Measurements from ENCODE around the gene SFXN2.
"Not testable (repeated sequence)": the region's sequence is repeated elsewhere in the genome, so short reads cannot be mapped to it uniquely, and the experiment has no call there.

The SFXN2 gene, protein sequence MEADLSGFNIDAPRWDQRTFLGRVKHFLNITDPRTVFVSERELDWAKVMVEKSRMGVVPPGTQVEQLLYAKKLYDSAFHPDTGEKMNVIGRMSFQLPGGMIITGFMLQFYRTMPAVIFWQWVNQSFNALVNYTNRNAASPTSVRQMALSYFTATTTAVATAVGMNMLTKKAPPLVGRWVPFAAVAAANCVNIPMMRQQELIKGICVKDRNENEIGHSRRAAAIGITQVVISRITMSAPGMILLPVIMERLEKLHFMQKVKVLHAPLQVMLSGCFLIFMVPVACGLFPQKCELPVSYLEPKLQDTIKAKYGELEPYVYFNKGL

DNA sequence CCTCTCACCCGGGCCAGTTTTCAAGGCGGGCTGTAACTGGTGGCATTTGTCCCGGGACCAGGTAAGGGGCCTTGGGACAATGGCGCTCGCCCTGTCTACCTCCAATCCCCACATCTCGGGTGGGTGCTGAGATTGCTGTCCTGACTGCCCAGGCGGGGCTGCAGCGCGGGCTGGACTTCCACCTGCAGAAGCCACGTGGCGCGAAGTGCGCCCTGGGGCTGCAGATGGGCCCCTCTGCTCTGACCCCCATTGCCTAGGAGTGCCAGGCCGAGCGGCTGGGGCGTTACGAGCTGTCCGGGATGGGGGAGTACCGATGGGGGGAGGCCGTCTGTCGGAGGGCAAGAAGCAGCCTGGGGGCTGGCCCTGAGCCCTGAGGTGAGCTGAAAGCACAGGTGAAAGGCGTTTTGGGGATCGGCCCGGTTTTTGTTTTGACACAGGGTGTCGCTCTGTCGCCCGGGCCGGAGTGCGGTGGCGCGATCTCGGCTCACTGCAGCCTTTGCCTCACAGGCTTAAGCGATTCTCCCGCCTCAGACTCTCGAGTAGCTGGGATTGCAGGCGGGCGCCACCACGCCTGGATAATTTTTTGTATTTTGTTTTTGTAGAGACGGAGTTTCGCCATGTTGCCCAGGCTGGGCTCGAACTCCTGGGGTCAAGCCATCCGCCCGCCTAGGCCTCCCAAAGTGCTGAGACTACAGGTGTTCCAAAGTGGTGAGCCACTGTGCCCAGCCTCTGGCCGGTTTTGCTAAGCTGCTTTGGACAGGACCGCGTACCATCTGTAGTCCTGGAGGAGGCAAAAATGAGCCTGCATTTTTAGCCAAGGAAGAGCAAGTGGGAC, at the start of gene SFXN2:
TSS of gene SFXN2 (plus strand) at position 16 of the 835 bp plus-strand sequence. CDS start 12,001 bp downstream, outside the sequence.
- peak; percentile 70 for DNase-seq

DNA sequence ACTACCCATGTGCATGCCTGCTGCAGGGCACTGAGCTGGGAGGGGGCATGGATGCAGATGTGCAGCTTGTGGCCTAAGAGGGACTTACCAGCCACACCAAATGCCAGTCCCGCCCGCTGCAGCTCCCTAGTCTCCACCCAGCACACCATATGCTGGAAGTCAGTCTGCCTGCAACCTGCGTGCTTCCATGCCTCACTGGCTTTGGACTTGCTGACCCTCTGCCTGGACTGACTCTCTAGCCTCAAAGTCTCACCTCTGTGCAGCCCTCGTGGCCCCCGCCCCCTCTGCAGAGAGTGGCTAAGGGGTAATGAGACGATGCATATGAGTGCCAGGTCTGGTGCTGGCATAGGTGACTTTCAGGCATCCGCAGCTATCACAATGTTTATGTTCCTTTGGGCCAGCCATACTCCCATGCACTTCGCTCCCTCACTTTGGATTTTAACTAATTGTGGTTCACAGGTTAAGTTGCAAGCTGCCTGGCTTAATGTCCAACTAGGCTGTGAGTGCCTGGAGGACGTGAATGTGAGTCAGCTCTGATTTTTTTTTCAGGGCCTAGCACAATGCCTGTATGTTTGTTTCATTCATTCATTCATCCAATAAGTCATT, 48.4 kb upstream of the SFXN2 start:
- DNase-seq, result no peak

DNA sequence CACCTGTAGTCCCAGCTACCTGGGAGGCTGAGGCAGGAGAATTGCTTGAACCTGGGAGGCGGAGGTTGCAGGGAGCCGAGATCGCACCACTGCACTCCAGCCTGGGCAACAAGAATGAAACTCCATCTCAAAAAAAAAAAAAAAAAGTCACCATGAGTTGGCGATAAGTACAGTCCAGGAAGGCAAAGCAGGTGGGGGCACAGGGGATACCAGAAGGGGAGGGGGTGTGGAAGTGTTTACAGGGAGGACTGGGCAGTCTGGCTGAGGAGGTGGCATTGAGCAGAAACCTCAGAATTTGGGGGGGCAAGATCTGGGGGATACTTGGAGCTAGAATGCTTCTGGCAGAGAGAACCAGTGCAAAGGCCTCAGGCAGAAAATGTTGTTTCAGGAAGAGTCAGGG, 47.0 kb upstream of the SFXN2 start:
- DNase-seq, result not testable (repeated sequence)

DNA sequence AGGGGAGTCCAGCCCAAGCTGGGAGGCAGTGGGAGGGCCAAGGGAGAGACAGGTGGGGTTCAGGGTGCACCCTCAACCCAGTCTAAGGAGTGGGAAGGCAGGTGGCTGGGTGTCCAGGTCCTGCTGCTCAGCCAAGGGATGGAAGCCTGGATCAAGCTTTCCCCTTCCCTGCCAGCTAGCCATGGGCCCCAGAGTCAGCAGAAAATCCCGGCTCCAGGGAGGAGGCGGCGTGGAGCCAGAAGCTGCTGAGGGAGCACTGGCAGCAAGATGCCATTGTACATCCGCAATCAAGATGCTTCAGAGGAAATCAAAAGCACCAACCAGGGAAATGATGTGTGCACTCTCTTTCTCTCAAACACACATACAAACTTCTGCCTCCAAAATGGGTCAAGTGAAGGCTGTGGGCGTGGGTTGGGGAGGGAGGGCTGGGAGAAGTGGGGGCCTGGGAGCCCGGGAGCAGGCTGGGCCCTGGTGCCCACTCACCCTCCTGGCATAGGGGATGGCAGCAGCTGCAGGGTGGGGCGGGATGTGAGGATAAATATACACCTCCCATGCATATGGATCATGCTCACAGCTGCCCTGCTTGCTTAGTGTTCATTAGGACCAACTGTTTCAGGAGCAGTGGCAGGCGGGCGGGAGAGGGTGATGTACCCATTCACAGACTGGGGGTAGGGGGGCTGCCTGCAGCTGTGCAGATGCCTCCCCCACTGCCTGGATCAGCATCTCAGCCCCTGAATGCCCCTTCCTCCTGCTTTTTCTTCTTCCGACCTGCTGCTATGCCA, 45.9 kb upstream of the SFXN2 start:
- DNase-seq, result no peak

DNA sequence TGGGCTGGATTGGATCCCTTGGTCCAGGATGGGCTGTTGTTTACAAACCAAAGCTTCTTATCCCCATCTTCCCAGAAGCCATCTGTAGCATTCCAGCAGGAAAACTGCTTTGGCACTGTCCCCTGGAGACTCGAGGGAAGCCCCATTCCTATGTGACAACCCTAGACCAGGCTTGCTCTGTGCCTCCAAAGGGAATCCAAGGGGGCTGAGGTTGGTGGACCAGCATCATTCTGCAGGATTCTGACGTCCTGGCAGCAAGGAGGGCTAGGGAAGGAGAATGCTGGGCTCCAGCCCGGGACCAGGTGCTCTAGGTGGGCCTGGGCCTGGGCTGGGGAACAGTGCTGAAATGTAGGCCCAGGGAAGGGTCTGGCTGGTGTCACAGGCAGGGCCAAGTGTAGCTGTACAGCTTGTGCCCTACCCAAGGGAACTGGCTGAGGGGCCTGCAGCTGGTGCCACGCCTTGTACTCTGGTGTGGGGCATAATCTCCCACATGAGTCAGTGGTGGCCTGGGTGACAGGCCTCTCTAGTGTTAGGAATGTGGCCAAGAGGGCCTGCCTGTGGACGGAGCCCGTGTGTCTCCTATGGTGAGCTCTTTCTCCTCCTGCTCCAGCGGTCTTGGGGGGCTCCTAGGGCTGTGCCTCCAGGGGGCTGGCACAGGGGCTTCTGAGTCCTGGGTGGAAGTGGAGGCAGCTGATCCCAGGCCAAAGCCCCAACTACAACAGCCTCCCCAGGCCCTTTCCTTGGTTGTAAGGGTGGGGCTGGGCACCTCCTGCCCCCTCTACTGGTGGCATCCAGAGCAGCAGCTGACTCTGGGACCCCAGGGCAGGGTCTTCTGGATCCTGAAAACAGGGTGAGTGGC, 45.0 kb upstream of the SFXN2 start:
- no peak for DNase-seq

DNA sequence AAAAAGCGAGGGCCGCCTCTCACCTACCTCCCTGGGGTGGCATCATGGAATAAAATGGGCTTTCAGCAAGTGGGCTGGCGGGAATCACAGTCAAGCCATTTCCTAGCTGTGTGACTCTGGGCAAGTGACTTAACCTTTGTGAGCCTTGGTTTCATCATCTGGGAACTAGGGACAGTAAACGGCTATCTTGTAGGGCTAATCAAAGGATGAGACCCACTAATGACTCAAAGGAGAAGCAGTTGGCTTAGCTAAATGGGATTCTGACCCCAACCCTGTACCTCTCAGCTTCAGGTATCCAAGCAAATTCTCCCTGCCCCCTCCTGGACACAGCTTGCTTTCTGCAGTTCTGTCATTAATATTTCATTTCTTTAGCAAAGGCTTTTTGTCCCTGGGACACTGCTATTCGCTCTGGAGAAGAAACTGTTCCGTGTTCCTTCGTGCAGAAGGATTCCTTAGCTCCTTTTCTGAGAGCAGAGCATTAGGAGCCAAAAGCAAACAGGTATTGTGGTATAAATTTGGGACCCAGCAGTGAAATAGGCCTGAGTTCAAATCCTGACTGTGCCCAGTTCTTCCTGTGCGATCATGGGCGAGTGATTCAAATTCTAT, 44.3 kb upstream of the SFXN2 start:
- no peak for DNase-seq

DNA sequence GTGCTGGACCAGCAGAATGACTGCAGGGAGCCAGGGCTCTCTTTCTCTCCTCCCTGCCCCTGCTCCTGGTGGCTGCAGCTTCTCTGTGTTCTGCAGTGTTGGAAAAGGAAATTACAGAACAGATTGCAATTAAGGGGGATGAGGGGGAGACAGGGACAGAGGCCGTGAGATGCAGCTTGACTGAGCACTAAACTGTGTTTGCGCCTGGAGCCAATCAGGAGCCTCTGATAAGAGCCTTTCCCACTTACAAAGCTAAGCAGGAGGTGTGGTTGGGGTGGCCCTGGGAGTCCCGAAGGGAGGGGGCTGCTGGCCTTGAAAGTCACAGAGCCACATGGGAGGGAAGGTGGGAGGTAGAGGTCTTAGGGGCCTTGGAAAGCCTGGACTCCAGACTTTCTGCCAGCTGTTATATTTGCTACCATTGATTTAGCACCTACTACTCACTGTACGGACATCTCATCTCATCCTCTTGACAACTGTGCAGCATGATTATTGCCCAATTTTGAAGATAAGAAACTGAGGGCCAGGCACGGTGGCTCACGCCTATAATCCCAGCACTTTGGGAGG, 43.5 kb upstream of the SFXN2 start:
- DNase-seq, result no peak

DNA sequence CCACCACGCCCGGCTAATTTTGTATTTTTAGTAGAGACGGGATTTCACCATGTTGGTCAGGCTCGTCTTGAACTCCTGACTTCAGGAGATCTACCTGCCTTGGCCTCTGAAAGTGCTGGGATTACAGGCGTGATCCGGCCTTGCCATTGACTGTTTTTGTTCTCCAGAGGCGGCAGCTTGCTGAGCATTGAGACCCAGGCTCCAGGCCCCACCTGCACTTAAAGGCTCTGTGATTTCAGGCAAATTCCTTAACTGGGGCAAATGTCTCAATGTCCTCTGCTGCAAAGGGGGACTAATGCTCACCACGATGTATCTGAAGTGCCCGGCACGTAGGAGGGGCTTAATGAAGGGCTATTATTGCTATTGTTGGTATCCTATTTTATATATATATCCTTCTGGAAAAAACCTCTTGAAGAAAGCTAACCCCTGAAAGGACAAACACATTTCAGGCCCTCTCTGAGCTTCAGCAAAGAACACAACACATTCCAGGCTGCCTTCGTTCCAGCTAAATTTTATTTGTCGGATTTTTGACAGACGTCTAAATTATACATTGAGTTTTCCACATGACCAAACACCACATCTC, 41.1 kb upstream of the SFXN2 start:
- no peak for DNase-seq

DNA sequence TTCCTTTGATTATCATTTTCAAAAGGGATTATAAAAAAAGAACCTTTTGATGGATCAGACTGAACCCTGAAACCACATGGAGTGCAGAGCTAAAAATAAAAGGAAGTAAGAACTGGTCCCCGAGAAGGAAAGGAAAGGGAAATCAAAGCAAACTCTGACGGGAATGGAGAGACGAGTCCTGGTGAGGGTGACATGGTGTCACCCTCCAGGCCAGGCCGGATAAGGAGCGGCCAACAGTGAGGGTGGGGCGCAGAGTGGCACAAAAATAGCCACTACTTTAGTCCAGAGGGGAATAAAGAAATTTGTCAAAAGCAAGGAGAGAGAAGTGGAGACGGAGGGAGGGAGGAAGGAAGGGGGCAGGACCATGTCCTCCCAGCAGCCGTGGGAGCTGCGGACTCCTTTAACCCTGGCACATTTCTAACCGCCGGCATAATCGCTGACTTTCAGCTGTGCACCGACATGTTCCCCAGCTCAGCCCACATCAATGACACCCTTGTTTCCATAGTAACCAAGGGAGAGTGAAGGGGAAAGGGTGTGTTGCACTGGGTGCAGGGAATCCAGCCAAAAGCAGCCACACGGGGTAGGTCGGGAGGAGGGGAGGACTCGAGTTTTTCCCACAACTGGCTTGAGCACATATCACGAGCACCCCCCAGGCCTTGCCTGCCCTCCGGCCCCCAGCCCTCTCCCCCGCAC, 40.5 kb upstream of the SFXN2 start:
- DNase-seq, result peak; percentile 76

DNA sequence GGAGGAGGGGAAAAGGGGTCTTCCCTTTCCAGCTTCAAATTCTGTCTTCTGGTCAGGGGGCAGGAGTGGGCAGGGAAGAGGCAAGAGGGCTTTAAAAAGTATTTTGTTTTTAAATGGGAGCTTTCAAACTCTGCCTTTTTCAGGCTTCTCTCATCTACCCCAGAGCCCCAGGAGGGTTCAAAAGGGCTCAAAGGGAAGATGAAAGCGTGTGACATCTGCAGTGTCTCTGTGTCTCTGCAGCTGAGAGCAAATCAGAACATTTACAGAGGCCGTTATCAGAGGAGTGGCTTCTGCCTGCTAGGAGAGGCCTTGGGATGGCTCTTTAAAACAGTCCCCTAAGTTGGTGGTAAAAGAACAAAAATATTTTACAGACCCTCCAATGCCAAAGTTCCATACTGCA, 39.9 kb upstream of the SFXN2 start:
- no peak for DNase-seq

DNA sequence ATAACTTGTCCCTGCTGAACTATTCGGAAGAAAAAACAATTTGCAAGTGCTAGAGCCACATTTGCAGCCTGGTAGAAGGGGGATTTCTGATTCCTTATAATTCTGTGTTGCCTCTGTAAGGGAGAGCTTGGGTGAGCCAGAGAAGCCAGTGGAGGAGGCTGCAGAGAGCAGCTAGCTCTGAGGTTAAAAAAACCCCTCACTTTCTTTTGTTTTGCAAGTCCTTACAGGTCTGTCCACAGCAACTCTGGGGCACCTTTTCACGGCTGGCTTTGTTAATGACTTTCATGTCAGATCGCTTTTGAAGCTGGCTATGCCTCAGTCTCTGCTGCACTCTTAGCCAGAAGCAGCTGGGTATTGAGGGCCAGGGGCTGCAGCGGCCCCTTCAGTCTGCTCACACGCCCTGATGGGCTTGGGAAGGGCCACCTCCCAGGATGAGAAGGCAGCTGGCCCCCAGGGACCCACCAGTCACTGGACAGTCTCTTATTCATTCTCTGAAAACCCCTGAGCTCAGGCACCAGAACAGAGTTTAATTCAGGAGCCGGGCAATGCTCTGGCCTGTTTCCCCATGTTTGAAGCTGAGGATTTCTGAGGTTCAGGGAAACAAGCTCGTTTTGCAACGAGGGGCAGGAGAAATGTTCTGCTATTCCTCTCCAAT, 39.3 kb upstream of the SFXN2 start:
- DNase-seq, result no peak

DNA sequence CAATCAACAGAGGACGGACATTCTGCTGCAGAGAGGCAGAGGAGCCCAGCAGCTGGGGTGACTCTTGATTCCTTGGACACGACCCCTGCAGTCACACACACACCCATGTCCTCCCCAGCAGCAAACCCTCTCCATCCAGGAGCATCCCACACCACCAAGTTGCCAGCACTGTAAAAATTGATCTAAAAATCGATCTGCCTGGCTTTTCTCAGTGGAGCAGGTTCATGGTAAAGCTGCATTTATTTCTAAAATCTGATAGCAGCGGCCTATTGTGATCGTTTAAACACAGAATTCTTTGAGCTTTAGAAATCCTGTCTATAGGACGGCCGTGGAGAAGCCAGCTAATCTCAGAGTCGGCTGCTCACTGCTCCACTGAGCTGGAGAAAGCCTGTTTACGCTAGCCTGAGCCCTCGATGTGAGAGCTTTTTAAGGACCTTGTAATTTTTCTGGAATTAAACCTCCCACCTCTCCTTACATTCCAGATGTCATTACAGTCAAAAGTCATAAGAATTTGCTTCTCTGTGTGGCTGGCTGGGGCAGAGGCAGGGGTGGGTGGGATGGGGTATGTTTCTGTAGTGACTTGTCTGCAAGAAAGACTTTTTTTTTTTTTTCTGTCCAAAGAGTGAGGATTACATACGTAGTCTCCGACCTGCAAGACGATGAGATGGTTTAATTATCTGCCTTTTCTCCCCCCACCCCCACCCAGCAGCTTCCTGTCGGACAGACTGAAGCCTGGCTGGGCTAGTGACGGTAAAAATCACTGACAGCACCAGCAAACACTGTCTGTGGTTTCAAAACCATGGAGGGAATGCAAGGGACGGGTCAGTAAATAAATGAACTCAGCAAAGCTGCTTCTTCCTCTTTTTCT, 38.5 kb upstream of the SFXN2 start:
- DNase-seq, result no peak

DNA sequence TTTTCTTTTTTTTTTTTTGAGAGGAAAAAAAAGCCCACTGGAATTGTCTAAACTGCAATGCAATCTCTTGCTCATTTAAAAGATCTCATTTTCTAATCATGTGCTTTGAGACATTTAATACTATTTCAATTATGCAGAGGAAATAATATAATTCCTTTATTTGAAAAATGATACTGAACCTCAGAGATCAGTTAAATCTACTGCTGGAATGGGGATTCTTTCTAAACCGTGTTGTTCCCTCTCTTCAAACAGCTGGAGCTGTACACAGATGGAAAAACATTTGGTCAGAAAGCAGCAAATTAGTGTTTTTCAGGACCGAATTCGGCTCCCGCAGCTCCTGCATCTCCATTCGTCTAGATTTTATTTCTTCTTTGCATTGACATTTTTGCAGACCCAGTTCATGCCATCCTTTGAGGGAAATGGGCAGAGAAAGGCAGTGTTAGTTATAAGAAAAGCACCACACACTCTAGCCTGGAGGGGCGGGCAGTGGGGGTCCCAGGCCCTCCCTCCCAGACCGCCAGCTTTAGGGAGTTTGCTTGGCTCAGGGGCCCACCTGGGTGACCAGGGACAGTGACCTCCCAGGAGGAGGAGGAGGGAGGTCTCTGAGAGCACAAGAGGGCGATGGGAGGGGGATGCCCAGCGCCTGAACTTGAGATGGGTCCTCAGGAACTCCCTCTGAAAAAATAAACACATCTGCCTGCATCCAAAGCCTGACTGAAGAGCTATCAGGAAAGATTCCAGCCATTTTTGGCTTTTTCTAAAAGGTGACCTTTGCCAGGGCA, 37.7 kb upstream of the SFXN2 start:
- no peak for DNase-seq

DNA sequence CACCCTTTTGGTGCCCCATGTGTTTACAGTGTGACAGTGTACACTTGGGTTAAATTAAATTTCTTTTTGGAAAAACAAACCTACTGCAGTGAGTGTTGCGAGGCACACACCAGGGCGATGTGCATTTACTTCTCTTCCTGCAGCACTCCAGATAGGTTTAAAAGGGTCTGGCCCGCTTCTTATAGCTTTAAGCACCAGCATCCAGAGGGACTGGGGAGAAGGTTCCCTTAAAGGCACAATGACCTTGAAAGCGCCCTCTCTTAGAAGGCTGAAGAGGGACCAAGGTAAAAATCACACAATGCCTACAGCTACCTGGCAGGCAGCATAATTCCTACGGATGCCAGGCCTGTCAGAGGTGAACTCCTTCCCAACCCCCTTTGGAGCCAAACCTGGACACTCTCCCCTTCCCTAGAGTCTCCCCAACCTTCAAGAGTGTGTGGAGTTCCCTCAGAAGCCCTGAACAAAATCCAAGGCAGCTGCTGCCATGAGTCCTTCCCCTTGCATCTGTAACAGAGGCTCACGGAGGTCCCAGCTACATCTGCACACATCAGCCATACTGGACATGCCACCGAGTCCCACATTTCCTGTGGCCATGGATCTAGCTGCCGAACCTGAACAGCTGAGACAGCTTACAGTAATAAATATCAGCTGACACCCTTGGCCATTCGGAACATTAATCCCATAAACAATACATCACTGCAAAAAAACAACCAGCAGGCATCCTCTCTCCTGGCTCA, 36.9 kb upstream of the SFXN2 start:
- no peak for DNase-seq

DNA sequence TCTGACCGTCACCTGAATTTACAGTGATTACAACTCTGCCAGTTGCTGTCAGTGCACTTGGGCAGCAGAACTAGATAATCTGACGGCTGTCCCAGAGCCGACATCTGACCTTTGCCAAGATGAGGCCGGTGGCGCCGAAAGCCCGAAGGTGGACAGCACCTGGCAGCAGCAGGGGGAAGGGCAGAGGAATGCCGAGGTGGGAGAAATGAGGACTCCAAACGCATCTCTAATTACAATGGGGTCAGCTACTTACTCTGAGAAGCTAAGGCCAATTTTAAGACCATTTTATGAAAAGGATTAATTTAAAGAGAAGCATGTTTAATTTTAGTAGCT, 36.4 kb upstream of the SFXN2 start:
- no peak for DNase-seq

DNA sequence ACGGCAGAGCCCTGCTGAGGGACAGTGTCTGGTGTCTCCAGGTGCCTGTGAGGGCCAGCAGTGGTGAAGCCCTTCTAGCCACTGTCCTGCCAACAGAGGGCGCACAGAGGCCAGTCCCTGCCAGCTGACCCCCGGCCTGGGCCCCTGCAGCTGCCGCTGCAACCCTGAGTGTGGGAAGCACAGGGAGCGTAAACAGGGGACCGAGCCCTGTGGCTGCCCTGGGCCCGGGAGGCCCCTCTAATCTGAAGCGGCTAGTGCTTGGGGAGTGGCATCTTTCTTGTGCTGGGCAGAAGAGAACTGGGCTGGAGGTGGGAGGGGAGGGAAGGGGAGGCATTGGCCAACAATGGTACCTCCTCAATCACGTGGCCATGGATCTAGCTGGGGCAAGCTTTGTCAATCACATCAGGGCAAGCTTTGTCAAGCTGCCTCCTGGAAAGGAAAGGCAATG, 35.6 kb upstream of the SFXN2 start:
- DNase-seq, result peak; percentile 39

DNA sequence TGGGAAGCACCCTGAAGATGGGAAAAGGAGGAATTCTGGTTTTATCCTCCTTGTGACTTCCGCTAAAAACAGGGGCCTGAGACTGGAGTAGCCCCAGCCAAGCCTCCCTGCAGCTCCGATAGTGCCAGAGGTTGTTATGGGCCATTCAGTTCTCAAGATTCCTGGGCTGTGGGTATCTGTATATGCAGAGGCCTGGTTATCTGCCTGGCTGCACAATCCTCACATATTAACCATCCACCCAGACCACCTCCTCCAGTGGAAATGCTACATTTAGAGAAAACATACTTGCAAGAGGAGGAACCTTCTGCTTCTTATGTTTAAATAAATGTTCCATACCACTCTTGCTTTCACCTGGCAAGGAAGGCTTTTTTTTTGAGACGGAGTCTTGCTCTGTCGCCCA, 34.8 kb upstream of the SFXN2 start:
- no peak for DNase-seq
